ENCODE data around the gene HHLA2.
A peak's percentile ranks its signal among the peaks of the same experiment; 100 is the strongest.

HHLA2 gene

GRCh38 chr3:108420926-108421325 lies 124.6 kb downstream of the HHLA2 start:
- H2BK12ac ChIP-seq (ENCODE audit: low read length) = no peak overlapping the region
- no peaks in the 10 kb centered on the region for H3K79me2 ChIP-seq (ENCODE audit: control insufficient read depth, insufficient read depth, low read length, poor library complexity)
- H3K14ac ChIP-seq (ENCODE audit: low read length) = no peak overlapping the region
- H4K12ac ChIP-seq (ENCODE audit: low read depth, low read length) = no peak overlapping the region
- H2BK5ac ChIP-seq (ENCODE audit: low read depth, low read length, poor library complexity) = no peak overlapping the region
- no peak overlapping the region for H3K27ac ChIP-seq (ENCODE audit: low read depth, low read length)
- H3K27me3 ChIP-seq (ENCODE audit: insufficient read depth, low read length) = no peaks in the 10 kb centered on the region
- no peak overlapping the region for H3K4ac ChIP-seq (ENCODE audit: low read depth, low read length)
- no peak overlapping the region for H3K4me3 ChIP-seq (ENCODE audit: low read depth, low read length)
- no CpG with 5 or more reads among the region's 2 CpGs for WGBS (ENCODE audit: extremely low coverage, insufficient coverage, insufficient read length)
- no peak overlapping the region for H4K8ac ChIP-seq (ENCODE audit: low read depth, low read length)
- no peak overlapping the region for H3K4me2 ChIP-seq (ENCODE audit: low read length)
- H4K91ac ChIP-seq (ENCODE audit: low read depth, low read length) = no peak overlapping the region
- H3K9me3 ChIP-seq (ENCODE audit: insufficient read depth, low read depth, low read length) = no peaks in the 10 kb centered on the region
- no peaks in the 10 kb centered on the region for H3K36me3 ChIP-seq (ENCODE audit: control insufficient read depth in 1 of 2, insufficient read depth in 2 of 2, low read length in 2 of 2)
- no peak overlapping the region for H3K9ac ChIP-seq (ENCODE audit: low read length)
- H3K23ac ChIP-seq (ENCODE audit: low read length) = no peak overlapping the region
- peak; percentile 61 to 66 for DNase-seq
- no peak overlapping the region for H2AK5ac ChIP-seq (ENCODE audit: low read length)
- H3K18ac ChIP-seq (ENCODE audit: low read length) = no peak overlapping the region
- peaks cover 0 to 2% of the 10 kb centered on the region in 2 experiments for H3K4me1 ChIP-seq (ENCODE audit: control insufficient read depth in 1 of 2, insufficient read depth in 2 of 2, low read length in 2 of 2)
- no peak overlapping the region for H2BK120ac ChIP-seq (ENCODE audit: insufficient read depth, low read length, poor library complexity)
- no peak overlapping the region for H2AFZ ChIP-seq (ENCODE audit: insufficient read depth, low read length, poor library complexity)
- no peaks in the 10 kb centered on the region for H3K79me1 ChIP-seq (ENCODE audit: low read length)
